Astrocyte of the spinal cord (primary cell): Measurements from ENCODE around the gene OGDH.
"Not testable (repeated sequence)": the region's sequence is repeated elsewhere in the genome, so short reads cannot be mapped to it uniquely, and the experiment has no call there.

Experiments
- DNase-seq: peaks from one replicate; pipeline ENCODE4 v3.0.0; 2011; ENCODE audit warnings: low read depth, low spot score
- H3K4me3 ChIP-seq: 2 replicates; pipeline ENCODE4 v1.5.1; 2011; ENCODE audit warnings: low read depth, mild to moderate bottlenecking, low read length, moderate library complexity
- CTCF ChIP-seq: IDR thresholded peaks from 2 replicates; pipeline ENCODE4 v1.5.1; 2012; ENCODE audit warnings: low read depth, mild to moderate bottlenecking, low read length, inconsistent platforms
- in situ Hi-C: cut with HindIII; loops from 2 replicates; pipeline ENCODE4 v1.10.0; 2017; ENCODE audit warnings: low sequenced_read_pairs

The OGDH gene

GRCh38 chr7:44716205-44716604 is 109.8 kb downstream of the OGDH start:
- DNase-seq, result no peak
- no peak for TF ChIP-seq CTCF
- in situ Hi-C loops, result no loop called here

GRCh38 chr7:44720301-44720700 is 113.9 kb downstream of the OGDH start:
- TF ChIP-seq CTCF, result no peak
- DNase-seq, result no peak
- H3K4me3 ChIP-seq, result no peak overlapping the region
- in situ Hi-C loops, result no loop called here

More at GRCh38 chr7:44716205-44716604, 109.8 kb downstream of the OGDH start:
- no peak overlapping the region for H3K4me3 ChIP-seq

GRCh38 chr7:44724276-44724675 is 117.8 kb downstream of the OGDH start:
- no peak overlapping the region for H3K4me3 ChIP-seq
- DNase-seq, result no peak
- TF ChIP-seq CTCF, result no peak
- in situ Hi-C loops, result no loop called here

- in situ Hi-C loops, H3K4me3 ChIP-seq, DNase-seq: not testable (repeated sequence)
These were observed 119.8 kb downstream of the OGDH start for GRCh38 chr7:44726250-44726649.

GRCh38 chr7:44727158-44727936 is 120.9 kb downstream of the OGDH start:
- DNase-seq, result peak; percentile 80
- no peak for TF ChIP-seq CTCF
- no peak overlapping the region for H3K4me3 ChIP-seq
- in situ Hi-C loops, result no loop called here

GRCh38 chr7:44727937-44728262 is 121.5 kb downstream of the OGDH start:
- in situ Hi-C loops, result no loop called here
- no peak overlapping the region for H3K4me3 ChIP-seq
- no peak for TF ChIP-seq CTCF
- DNase-seq, result no peak

- no peak overlapping the region for H3K4me3 ChIP-seq
- in situ Hi-C loops, result no loop called here
- DNase-seq, result no peak
- TF ChIP-seq CTCF, result no peak
These were observed 123.6 kb downstream of the OGDH start for GRCh38 chr7:44729949-44730590.

- DNase-seq, H3K4me3 ChIP-seq, in situ Hi-C loops: not testable (repeated sequence)
These were observed 126.5 kb downstream of the OGDH start for GRCh38 chr7:44732971-44733370.
